ENCODE data around the gene CHMP4A.
A peak's percentile ranks its signal among the peaks of the same experiment; 100 is the strongest.
"Not testable (repeated sequence)": the region's sequence is repeated elsewhere in the genome, so short reads cannot be mapped to it uniquely, and the experiment has no call there.

Gene CHMP4A

DNA sequence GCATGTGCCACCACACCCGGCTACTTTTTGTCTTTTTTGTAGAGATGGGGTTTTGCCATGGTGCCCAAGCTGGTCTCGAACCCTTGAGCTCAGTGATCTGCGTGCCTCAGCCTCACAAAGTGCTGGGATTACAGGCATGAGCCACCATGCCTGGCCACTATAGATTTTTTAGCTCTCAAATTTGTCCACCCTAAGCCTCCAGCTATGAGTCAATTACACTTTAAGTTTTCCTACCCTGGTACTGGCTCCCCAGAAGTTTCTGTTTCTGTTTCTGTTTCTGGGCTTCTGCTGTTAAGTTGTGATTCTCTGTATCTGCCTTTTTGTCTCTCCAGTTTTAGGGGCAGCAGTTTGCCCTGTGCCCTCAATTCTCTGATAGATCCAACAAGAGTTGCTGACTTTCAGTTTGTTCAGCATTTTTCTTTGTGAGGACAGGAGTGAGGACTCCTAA lies 33.5 kb upstream of the CHMP4A start:
- DNase-seq, result no peak

DNA sequence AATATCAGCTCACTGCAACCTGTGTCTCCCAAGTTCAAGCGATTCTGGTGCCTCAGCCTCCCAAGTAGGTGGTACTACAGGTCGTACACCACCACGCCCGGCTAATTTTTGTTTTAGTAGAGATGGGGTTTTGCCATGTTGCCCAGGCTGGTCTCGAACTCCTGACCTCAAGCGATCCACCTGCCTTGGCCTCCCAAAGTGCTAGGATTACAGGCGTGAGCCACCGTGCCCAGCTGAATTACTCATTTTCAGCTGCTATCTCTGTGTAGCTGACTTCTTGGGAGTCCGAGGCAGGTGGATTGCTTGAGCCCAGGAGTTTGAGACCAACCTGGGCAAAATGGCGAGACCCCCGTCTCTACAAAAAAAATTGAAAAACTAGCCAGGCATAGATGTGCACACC lies 32.1 kb upstream of the CHMP4A start:
- DNase-seq, result not testable (repeated sequence)

DNA sequence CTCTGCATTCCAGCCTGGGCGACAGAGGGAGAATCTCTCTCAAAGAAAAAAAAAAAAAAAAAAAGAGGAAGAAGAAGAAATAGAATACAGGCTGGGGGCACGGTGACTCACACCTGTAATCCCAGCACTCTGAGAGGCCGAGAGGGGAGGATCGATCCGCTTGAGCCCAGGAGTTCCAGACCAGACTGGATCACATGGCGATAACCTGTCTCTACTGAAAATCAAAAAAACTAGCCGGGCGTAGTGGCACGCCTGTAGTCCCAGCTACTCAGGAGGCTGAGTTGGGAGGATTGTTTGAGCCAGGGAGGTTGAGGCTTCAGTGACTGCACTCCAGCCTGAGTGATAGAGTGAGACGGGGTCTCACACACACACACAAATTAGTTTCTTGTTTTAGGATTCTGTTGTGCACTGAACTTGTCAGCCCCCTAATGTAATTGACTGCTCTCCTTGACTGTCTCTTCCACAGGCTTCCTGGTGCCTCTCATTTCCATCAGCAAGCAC lies 30.1 kb upstream of the CHMP4A start:
- DNase-seq, result no peak

DNA sequence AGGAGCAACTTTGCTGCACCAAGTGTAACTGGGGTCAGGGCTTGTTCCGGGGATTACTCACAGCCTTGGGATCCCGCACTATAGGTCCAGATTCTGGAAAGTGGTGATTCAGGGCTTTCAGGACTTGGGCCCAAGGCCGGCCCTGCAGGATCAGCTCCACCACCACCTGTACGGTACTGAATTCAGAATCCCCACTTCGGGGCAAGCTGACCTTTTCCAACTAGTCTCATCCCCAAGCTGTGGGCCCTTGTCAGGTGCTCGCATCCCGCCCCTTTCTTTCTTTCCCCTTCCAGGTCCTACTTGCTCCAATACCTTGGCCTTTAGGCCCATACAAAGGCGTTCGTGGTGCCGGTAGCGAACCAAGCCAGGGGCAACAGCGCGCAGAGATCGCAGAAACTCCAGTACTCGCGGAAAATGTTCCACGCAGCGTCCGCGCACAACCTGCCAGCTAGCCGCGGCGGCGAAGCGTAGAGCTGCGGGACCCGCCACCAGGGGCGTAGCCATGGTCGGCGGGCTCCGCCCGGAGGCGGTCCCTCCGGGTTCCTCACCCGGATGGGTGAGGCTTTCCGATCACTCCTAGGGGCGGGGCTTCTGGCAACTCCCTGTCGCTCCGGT lies 28.6 kb upstream of the CHMP4A start:
- peak; percentile 98 for DNase-seq

DNA sequence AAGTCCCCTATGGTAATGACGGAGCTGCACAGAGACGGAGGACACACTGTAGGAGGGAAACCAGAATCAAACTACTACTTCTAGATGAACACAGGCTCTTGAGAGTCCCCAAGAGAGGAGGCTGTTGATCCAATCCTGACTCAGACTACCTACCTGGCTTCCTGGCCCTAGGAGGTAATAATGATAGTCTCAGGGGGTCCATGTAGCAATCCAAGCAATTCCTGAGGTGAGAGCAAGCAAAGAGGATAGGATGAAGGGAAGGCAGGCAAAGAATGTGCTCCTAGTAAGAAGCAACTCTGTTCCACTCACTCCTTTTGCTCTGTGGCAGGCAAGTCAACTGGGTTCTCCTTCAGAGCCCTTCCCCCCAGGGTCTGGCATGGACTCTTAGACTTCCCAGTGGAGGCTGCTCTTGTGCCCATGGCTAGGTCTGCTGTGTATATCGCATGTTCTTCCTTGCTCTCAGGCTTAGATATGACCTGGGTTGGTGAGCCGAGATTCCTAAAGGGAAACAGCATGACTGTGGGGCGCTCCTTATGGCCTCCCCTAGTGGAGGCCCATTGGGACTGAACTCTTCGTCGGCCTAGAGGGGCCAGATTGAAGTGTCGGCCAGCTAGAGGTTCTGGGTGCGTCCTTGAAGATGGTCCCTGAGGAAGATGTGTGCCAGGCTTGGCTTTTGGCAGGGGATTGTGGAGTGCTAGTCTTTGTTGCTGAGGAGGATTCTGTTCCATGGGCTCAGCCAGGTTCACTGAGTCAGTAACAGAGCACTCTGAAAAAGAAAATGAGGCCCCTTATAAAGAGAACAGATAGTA lies 27.0 kb upstream of the CHMP4A start:
- DNase-seq, result no peak

DNA sequence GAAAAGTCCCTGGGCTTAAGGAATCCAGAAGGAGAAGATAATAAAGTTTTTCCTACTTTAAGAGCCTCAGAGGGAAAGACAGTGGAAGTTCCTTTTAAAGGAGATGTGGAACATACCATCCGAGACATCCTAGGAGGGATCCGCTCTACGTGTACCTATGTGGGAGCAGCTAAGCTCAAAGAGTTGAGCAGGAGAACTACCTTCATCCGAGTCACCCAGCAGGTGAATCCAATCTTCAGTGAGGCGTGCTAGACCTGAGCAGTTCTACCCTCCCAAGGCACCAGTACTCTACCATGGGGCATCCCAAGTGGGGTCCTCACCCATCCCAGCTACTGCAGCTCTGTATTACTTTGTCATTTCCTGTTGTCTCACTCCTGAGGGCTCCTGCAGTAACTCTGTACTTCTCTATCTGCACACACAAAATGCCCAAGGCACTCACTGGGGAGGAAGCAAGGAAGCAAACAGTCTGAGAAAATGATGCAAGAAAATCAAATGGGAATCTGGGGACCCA lies 25.3 kb upstream of the CHMP4A start:
- no peak for DNase-seq

DNA sequence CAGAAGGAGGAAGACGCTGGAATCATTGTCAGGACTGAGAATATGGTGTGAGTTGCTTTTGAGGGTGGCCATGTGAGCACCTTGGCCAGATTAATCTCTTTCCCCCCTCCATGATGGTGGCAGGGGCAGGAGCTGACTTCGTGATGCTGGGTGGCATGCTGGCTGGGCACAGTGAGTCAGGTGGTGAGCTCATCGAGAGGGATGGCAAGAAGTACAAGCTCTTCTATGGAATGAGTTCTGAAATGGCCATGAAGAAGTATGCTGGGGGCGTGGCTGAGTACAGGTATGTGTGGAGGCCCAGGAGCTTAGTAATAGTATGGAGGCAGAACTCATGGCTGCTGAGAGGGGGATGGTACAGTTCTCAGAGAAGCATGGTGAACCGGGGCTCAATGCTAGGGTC lies 24.8 kb upstream of the CHMP4A start:
- DNase-seq, result no peak

DNA sequence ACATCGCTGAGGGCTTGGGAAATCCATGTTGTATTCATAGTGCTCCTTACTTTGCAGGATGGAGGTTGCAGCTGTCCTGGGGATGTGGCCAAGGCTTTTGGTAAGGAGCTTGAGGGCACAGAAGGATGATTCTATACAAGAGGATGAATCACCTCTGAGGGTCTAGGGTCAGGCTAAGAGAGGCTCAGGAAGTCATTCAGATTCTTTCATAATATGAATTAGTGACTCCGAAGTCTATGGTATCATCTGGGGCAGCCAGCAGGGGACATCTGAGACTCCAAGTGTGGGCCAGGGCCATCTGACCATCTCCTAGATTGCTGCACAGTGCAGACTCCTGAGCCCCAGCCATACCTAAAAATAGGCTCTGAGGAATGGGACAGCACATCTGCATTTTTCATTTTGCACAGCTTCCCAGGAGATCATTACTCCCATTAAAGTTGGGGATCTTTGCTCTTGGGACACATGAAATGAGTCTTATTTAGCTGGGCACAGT lies 24.2 kb upstream of the CHMP4A start:
- no peak for DNase-seq

DNA sequence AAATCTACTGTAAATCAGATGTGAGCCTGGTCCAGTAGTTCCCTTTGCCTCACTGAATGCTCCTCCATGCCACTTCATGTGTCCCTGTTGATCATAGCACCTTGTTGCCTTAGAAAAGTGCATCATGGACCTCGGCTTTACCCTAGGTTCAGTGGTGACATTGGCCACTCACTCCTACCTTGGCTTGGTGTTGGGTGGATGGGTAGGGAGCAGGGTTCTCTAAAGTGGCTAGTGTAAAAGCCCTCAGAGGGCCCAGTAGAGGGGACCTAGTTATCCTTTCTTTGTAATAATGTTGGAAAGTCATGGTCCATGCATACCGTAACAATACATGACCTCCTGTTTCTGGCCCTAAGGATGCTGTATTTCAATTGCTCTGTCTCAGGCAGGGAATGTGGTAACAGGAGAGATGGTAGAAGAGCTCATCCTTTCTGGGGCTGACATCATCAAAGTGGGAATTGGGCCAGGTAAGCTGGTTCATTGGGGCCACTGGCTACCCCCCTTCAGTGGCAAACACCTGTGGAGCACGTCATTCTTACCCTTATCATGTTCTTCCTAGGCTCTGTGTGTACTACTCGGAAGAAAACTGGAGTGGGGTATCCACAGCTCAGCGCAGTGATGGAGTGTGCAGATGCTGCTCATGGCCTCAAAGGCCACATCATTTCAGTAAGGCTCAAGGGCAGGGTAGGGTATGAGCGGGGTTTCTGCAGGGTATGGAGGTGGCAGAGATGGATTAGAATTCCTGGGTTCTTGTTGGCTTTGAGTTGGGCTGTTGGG lies 23.6 kb upstream of the CHMP4A start:
- no peak for DNase-seq

DNA sequence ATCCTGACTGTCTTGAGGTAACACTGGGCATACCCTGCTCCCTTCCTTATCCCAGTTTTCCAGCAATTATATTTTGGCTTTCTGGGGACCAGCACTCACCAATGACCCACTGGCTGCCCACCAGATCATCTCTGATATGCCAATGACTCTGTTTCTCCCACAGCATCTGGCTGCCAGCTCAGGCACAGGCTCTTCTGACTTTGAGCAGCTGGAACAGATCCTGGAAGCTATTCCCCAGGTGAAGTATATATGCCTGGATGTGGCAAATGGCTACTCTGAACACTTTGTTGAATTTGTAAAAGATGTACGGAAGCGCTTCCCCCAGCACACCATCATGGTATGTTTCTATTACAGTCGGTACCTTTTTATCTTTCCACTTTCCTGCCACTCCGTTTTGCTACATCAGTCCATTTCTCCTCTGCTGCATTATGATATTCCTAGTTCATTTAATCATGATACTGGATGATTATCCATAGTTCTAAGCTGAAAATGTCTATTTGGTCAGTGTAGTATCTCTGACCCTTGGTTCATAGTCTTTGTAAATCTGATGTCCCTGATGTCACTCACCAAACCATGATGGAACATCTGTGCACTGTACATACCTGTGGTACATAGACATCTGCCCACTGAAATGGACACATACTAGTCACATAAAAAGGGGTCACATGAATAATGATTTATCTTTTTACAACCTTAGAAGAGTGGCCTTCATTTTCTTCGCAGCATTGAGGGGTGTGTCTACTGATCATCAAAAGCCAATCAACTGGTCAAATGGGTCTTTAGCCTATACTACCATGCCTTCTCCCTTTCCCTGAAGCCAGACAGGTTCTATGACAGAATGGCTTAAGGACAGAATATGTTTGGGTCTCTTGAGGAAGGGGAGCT lies 22.8 kb upstream of the CHMP4A start:
- no peak for DNase-seq

DNA sequence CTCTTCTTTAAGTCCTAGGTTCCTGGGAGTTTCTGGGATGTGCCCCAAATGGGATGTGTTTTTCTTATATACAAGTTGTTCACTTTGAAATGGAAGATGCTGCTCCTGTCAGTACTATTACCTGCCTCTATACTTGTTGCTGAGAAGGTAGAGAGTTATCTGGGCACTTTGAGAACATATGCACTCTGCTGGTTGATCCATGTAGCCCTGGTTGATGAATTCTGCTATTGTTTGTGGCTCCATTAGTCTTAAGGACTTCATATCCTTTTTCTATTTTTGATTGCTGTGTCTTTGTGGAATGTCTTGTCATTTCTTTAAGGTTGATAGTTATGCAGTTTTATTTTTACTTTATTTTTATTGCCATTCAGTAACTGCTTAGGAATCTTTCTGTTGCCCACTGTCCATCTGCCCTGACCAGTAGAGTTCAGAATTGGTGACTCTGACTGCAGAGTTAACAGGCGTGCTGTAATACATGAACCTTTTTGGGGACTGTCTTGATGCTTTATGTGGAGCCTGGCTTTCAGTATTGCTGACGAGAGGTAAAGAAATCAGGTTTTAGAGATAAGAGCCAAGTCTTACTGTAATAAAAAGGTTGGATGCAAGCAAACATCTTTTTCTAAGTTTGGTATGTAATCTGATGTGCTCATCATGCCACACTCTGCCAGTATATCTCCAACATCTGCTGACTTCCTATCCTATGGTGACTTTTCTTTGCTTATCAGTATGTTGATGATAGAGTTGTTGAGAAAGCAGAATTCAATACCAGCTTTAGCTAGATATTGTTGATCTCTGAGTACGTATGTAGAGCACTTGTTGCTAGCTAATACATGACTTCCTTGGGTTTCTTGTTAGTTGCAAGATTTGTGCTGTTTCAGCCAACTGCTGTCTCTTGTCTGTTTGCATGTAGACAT lies 21.1 kb upstream of the CHMP4A start:
- peak; percentile 64 for DNase-seq

DNA sequence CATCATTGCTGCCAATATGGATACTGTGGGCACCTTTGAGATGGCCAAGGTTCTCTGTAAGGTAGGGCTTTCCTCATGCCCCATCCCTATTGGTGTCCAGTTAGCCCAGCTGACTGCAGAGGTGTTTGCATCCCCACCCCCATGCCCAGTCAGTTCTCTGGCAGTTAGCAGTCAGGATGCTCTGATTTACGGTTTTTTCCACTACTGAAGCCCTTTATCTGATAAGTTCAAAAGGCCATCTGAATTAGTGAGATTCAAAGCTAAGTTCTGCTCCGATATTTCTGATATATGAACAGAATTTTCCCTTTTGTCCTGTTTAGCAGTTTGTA lies 20.2 kb upstream of the CHMP4A start:
- peak; percentile 42 for DNase-seq

DNA sequence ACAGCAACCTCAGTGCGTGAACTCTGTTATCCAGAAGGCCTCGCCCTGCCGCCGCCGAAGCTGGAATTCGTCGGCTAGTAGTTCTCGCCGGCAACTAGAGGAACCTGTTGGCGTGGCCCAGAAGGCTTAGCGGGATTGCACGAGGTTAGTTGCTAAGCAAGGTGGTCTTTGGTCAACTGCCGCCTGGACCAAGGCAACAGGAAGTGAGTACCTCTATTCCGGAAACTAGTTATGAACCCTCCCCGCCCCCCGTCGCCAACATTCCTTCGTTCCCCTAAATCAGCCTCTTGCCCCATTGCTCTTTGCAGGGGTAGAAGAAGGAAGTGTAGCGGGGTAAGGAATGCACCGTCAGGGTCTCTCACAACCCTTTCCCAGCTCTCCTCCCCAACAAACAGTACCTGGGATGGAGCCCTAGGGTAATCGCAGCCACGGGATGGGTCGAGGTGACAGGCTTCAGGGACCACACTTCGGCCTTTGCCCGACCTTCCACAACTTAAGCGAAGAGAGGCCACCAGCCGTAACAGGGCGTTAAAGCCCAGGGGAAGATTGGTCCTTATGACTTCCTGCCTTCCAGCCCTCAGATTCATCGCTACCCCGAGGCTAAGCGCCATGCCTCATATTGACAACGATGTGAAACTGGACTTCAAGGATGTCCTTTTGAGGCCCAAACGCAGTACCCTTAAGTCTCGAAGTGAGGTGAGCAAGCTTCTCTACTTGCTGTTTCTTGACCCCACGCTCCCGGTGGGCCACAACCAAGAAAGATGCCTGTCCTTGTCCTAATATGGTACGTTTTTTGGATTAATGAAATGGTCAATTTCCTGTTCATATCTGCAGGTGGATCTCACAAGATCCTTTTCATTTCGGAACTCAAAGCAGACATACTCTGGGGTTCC lies 19.6 kb upstream of the CHMP4A start, which contains the start of gene GMPR2:
Gene GMPR2 (plus strand): TSS at position 285 of the 893 bp plus-strand sequence. CDS start 325 bp downstream, at position 610.
- DNase-seq, result no peak

DNA sequence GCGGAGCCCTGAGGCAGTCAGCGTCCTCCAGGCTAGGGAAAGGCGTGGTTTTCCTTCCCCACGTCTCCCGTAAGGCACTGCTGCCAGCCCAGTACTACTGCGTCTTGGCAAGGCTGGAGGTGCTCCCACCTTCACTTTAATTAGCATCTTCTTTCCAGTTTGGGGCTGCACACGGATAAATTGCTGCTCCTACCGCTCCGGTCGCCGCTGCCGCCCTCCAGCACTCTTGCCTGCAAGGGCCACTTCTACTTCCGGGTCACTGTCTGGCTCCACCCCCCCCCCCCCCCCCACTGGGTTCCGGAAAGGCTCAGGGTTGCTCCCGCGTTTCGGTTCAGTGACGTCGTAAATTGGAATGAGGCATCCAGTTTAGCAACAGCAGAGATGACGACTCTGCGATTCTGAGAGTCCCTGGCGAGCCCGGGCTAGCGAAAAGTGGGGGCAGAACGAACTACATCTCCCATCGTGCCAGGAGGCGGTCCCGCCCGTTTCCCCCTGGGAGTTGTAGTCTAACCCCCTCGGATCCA lies 18.9 kb upstream of the CHMP4A start, which contains the start of gene NEDD8:
Gene NEDD8 (minus strand): TSS at position 247 of the 524 bp plus-strand sequence. CDS start 100 bp downstream, at position 147.
- DNase-seq, result peak; percentile 97

DNA sequence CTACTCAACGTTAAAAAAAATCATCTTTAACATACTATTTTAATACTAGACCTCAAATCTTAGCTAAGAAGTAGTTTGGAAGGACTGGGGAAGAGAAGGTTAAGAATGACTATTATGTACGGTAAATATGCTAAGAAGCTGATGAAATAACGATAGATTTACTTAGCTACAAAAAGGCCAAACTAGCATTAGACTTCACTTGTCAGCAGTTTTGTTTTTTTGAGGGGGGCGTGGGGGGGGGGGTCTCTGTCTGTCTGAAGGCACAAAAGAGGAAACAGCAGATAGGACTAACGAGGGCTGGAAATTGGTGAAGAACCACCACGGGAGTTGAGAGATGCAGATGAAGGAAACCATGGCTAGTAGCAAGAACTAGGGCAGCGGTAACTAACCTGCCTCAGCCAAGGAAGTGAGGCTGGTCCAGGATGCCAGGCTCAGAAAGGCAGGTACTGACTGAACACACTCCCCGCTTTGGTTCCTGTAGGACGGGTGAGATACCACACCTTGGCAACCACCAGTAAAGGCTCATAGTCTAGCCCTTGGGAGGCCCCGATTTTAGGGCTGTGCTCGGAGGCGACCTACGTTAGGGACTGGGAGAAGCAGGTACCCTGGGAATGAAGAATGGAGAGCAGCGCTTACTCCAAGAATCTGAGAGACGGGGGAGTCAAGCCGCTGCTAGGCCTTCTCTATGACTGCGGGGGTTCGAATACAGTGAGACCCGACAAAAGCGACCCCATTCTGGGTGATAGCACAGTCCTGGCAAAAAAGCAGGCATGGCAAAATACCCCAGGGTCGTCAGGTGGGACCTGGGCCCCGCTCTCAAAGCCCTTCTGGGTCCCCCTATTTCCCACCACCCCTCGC lies 18.2 kb upstream of the CHMP4A start:
- peak; percentile 33 for DNase-seq

DNA sequence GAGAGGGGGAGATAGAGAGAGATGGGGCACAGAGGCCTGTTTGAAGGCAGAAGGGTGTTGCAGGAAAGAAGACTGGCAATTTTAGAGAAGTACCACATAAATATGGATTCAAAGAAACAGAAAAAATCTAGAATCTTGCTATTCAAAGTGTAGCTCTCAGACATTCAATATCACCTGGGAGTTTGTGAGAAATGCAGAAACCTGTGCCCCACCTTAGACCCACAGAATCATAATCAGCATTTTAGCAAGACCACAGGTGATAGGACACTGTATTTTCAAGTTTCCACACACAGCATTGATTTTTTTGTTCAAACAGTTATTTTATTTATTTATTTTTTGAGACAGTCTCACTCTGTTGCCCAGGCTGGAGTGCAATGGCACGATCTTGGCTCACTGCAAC lies 15.6 kb upstream of the CHMP4A start:
- no peak for DNase-seq

DNA sequence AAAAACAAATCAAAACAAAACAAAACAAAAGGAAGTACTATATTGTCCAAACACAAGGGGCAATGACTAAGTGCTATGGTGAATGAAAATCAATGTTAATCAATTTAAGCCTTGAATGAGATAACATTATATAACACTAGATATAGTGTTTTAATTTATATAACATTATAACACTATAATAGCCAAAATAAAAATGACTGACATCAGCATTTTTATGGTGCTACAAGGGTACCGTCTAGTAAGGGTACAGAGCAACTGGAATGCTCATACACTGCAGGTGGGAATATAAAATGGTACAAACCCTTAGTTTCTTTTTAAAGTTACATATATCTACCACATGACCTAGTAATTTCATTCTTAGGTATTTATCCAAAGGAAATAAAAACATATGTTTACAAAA lies 13.2 kb upstream of the CHMP4A start:
- no peak for DNase-seq

DNA sequence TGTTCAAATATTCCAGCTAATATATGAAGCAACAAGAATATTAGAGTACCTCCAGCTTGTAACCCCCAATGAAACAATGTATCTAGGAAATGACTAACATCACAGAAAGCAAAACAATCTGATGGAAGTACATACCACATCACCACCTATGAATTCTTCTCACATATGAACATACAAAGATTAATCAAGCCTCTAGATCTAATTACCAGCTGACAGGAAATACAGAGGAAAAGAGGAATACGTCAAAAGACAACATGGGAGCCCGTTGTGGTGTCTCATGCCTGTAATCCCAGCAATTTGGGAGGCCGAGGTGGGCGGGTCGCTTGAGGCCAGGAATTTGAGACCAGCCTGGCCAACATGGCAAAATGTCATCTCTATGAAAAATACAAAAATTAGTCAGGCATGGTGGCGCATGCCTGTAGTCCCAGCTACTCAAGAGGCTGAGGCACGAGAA lies 11.4 kb upstream of the CHMP4A start:
- DNase-seq, result no peak
